Islet of Langerhans (tissue), 1 donor: Measurements from ENCODE around the gene FANCD2.
"Not testable (repeated sequence)": the region's sequence is repeated elsewhere in the genome, so short reads cannot be mapped to it uniquely, and the experiment has no call there.

Source experiments
- FAIRE-seq: peaks from one replicate; lab custom pipeline; 2011; peaks lifted over from hg19 to GRCh38; lab: Jason Lieb, UNC

FANCD2 gene

DNA sequence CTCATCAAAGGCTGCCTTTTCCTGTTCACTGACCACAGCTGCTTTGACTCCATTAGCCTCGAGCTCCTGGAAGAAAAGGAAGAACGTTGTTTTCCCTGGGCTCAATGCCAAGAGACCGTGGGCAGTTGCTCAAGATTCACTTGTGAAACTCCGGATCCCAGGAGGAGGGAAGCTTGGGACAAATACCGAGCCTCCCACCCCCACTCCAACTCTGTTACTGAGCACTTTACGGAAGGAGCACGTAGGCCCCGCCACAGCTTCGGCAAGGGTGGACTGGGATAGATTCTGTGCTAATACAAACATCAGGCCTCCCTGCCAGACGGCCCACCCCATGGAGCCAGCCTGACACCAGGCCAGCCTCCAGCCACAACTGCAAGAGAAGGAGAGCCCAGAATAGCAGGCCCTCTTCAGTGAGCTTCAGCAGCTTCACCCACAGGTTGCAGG is 10.8 kb upstream of the FANCD2 start:
- FAIRE-seq = no peak

DNA sequence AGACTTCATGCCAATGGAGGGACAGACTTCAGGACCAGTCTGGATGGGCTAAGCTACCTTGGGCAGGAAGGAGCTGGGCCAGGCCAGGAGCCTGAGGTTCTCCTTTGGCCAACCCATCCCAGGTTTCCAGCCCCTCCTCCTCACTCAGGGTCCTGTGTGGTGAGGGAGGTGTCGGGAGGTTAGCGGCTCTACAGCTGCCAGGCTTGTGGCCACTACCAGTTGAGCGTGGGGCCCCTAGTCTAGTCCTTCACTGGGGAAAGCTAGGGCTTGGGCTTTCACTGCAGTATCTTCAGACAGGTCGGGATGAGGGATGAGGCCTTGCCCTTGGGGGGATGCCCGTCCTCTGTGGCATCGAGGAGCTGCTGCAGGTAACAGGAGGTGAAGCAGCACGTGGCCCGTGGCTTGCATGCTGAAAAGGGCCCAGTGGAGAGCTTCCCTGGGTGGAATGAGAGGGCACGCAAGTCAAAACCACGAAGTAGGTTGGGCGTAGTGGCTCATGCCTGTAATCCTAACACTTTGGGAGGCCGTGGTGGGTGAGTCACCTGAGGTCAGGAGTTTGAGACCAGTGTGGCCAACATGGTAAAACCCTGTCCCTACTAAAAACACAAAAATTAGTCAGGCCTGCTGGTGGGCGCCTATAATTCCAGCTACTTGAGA is 8.5 kb upstream of the FANCD2 start:
- no peak for FAIRE-seq

DNA sequence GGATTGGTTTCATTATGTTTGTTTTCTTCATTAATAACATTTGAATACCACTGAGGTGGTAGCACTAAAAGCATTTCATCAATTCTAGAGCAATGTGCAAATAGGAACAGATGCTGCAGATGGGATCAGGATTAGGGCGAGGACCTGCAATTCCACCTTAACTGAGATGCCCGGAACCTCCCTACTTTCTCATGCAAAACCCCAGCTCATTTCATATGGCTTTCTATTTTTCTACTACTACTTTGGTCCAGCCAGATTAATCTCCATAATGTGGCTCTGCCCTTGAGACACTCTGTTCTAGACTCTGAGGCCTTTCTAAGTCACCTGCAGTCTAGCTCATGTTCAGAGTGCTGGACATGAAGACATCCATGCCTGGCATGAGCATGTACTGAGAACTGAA is 7.4 kb upstream of the FANCD2 start:
- not testable (repeated sequence) for FAIRE-seq

DNA sequence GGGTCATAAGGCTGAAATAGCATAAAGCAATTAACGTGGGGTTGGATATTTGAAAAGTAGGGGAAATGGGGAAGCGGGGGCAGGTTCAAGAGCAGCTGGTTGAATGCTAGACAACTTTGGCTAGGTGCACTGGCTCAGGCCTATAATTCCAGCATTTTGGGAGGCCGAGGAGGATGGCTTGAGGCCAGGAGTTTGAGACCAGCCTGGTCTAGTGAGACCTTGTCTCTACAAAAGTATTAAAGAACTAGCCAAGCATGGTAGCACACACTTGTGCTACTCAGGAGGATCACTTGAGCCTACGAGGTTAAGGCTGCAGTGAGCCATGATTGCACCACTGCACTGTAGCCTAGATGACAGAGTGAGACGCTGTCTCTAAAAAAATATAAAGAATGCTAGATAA is 6.9 kb upstream of the FANCD2 start:
- no peak for FAIRE-seq

DNA sequence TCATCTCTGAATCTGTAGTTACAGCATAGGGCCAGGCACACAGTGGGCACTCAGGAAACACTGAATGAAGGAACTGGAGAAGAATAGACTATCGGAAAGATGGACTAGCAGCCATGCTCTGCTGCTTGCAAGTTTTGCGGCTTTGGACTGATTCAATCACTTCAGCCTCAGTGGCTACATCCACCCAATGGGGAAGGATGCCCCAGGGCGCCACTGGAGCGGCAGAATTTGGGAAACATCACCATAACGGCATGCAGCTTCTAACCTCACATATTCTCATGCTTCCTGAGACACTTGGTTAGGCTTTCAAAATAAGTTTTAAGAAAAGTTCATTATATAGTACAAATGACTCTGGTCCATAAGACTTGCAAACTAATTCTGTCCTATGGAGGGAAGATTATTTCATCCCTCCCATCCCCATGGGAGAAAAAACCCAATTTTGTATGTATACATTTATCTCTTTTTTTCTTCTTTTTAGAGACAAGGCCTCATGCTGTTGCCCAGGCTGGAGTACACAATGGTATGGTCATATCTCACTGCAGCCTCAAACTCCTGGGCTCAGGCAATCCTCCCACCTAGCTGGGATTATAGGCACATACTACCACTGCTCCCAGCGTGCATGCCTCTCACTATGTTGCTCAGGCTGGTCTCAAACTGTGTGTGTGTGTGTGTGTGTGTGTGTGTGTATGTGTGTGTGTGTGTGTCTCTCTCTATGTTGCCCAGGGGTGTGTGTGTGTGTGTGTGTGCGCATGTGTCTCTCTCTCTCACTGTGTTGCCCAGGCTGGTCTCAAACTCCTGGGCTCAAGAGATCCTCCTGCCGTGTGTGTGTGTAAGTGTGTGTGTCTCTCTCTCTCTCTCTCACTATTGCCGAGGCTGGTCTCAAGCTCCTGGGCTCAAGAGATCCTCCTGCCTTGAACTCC is 4.1 kb upstream of the FANCD2 start:
- no peak for FAIRE-seq

DNA sequence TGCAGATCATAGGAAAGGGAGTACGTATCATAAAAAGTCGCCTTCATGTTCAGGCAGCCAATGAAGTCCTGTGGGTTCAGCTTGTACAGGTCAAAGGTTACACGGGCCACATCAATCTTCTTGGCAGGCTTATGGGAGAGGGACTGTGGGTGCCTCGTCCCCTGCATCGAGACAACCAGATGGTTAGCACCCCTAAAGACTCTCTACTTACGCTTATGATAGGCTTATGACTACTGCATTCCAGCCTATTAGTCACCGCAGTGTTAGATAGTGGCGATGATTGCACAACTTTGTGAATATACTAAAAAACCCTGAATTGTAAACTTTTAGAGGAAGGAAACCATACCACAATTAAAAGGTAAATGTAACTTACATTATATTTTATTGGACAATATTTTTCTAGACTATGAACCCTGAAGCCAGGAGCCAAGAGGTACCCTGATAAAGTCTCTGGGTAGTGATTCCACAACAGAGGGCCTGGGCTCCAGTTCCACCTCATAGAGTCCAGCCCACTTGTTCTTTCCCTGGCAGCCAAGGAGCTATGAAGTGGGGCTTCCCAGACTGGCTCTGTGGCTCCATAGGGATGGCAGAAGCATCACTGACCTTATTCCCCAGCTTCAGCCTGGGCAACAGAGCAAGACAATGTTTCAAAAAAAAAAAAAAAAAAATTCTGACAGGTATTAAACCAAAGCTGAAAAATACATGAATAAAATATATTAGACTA is 2.5 kb upstream of the FANCD2 start:
- FAIRE-seq = no peak

DNA sequence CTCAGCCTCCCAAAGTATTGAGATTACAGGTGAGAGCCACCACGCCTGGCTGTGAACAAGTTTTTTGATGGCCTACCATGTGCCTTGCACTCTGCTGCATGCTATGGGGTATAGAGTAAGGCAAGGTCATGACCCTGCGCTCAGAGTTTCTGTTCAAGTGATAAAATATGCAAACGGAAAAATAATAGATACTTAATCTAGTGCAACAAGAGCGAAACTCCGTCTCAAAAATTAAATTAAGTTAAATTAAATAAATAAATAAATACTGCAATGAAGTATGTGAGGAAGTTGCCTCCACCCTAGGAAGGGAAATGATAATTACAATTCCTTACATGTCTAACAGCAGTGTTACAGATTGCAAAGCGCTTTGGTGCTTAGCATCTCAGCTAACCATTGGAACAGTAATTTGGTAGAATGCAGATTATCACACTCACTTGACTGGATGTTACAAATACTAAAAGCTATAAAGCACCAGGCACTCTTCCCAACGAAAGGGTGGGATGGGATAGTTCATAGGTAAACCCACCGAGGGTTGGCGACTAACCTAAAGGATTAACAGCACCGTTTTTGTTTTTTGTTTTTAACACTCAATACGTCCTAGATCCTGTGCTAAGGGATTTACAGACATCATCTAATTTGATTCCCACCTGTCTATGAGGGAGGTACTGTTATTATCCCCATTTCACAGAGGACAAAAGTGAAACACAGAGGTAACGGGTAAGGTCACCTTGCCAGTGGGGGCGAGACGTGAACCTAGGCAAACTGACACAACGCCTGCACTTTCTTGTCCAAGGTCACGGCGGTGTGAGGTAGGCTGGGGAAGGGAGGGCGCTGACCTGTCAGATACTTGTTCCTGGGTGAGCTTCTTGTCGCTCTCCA is 793 bp upstream of the FANCD2 start:
- no peak for FAIRE-seq

DNA sequence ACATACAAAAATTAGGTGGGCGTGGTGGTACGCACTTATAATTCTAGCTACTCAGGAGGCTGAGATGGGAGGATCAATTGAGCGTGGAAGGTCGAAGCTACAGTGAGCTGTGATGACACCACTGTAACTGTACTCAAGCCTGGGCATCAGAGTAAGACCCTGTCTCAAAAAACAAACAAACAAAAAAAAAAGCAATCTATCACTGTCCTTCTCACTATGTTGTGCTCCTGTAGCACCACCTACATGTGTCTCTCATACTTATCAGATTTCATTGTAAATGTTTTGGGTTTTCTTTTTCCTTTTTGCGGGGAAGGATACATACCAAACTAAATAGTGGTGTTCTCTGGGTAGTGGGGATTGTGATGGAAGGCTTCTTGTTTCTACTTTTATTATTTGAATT is 14.8 kb downstream of the FANCD2 start:
- no peak for FAIRE-seq

DNA sequence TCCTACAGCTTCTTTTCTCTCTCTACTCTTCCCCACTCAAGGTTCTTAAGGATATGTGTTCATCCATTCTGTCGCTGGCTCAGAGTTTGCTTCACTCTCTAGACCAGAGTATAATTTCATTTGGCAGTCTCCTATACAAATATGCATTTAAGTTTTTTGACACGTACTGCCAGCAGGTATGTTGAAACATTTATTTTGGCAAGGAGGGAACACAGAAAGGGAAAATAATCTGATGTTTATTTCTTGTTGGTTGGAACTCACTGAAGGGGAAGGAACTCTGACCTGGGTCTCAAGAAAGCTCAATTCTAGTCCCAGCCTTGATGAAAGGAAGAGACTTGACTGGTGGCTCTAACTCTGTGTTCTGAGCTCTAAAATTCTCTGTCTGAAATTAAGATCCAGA is 21.6 kb downstream of the FANCD2 start:
- no peak for FAIRE-seq

DNA sequence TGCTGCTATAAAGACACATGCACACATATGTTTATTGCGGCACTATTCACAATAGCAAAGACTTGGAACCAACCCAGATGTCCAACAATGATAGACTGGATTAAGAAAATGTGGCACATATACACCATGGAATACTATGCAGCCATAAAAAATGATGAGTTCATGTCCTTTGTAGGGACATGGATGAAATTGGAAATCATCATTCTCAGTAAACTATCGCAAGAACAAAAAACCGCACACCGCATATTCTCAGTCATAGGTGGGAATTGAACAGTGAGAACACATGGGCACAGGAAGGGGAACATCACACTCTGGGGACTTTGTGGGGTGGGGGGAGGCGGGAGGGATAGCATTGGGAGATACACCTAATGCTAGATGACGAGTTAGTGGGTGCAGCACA is 26.8 kb downstream of the FANCD2 start:
- not testable (repeated sequence) for FAIRE-seq

DNA sequence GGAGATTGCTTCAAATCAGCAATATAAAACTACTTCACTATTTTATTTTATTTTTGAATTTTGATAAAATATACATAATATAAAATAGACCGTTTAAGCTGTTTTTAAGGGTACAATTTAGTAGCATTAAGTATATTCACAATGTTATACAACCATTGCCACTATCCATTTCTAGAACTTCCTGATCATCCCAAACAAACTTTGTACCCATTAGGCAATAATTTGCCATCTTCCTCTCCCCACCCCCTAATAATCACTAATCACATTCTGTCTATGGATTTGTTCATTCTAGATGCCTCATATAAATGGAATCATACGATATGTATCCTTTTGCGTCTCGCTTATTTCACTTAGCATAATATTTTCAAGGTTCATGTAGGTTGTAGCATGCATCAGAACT is 28.9 kb downstream of the FANCD2 start:
- no peak for FAIRE-seq

DNA sequence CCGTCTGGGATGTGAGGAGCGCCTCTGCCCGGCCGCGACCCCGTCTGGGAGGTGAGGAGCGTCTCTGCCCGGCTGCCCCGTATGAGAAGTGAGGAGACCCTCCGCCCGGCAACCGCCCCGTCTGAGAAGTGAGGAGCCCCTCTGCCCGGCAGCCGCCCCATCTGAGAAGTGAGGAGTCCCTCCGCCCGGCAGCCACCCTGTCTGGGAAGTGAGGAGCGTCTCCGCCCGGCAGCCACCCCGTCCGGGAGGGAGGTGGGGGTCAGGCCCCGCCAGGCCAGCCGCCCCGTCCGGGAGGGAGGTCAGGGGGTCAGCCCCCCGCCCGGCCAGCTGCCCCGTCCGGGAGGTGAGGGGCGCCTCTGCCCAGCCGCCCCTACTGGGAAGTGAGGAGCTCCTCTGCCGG is 43.8 kb downstream of the FANCD2 start:
- FAIRE-seq = not testable (repeated sequence)

DNA sequence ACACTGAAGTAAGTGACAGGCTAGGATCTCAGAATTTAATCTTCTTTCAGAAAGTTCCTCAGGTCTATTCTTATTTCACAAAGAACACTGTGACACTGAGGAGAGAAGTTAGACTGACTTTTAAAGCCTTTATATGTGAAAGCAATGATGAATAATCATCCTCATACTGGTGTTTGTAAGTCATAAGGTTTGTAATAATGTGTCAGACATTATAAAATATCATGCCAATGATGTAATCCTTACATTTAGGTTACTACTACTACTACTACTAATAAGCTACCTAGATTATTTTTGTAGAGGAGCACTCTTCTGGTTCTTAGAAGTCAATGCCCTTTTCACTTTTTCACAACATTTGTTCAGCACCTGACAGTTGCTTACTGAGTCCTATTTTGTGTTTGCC is 48.4 kb downstream of the FANCD2 start:
- FAIRE-seq = no peak

DNA sequence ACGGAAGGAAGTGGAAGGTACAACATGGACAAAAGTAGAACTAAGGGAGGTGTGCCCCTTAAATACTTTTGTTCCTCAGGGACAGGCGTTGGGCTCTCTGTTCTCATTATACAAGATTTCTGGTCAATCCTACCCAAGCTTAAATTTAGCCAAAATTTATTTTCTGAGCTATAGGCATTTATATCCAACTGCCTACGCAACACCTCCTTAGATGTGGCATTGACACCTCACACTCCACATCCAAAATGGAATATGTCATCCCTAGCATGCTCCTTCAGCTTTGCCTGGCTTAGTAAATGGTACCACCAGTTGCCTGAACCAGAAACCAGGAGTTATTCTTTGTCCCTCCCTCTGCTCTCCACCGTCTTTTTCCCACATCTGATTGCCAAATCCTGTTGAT is 55.6 kb downstream of the FANCD2 start:
- FAIRE-seq = no peak

DNA sequence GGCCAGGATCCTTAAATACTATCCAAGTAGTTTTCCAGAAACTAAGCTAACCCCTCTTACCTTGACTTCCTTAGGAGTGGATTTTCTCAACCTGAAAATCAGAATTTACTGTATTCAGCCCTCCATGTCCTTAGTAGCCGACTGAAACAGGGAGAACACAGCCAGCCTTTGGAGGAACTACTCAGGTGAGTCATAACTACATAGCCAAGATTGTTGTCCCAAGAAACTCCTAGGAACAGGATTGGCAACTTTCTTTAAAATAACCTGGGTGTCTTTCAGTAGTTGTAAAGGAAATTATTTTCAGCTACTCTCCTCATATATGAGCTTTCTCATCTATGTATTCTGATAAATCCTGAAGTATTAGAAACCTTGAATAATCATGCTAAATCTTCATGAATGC is 59.5 kb downstream of the FANCD2 start:
- FAIRE-seq = no peak

DNA sequence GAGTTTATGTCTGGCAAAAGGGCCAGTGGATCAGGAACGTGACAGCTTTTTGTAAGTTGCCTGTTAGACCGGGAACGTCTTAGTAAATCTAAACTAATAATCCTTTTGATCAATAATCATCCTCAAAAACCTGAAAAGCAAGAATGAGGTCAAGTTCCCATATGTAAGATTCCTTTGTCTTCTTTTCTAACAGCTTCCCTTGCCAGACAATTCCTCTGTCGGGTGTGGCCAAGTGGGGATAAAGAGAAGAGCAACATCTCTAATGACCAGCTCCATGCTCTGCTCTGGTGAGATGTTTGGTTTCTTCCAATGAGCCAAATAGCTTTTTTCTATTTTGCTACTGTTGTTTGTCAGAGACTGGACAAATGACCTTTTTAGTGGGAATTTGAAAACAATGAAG is 62.0 kb downstream of the FANCD2 start:
- no peak for FAIRE-seq

DNA sequence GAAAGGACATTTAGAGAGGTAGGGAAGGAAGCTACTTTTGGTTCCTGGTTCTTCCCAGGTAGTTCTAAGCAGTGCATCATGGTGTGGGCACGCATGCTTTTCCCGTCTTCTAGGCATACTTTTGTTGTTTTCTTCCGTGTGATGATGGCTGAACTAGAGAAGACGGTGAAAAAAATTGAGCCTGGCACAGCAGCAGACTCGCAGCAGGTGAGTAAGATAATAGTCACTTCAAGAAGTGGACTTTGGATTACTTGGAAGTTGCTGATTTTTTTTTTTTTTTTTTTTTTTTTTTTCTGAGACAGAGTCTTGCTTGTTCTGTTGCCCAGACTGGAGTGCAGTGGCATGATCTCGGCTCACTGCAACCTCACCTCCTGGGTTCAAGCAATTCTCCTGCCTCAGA is 63.9 kb downstream of the FANCD2 start:
- FAIRE-seq = no peak

DNA sequence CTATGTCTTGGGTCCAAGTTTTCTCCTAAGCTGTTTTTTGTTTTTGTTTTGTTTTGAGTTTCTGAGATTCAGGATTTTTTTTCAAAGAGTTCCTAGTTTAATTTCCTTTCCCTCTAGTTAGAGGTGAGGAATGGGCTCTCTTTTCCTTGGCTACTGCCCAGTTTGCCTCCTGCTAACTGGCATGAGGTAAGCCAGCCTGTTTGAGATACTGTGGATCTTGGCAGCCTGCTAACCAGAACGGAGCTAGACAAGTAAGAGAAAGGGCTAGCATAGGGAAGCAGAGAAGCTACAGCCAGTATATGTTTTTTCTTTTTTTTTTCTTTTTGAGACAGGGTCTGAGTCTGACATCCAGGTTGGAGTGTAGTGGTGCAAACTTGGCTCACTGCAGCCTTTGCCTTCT is 64.5 kb downstream of the FANCD2 start:
- FAIRE-seq = not testable (repeated sequence)

DNA sequence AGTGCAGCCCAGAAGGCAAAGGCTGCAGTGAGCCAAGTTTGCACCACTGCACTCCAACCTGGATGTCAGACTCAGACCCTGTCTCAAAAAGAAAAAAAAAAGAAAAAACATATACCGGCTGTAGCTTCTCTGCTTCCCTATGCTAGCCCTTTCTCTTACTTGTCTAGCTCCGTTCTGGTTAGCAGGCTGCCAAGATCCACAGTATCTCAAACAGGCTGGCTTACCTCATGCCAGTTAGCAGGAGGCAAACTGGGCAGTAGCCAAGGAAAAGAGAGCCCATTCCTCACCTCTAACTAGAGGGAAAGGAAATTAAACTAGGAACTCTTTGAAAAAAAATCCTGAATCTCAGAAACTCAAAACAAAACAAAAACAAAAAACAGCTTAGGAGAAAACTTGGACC is 65.2 kb downstream of the FANCD2 start:
- FAIRE-seq = not testable (repeated sequence)

DNA sequence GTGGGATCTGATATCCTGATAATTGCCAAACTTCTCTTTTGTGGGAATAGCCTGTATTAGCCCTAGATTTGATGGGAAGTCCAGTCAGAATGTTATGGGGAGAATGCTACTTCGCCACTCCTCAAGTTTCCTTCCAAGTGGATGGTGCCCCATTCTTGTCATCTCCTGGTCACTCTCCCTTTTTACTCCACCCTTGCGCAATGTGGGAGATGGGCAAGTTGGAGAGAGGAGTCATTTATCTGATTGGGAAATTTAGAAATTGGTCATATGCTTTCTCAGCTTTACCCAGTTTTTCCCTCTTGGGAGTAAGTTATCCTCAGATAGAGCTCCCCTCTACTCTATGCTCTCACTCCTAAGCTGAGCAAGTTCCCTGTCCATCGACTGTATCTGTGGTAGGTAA is 67.4 kb downstream of the FANCD2 start:
- FAIRE-seq = no peak

DNA sequence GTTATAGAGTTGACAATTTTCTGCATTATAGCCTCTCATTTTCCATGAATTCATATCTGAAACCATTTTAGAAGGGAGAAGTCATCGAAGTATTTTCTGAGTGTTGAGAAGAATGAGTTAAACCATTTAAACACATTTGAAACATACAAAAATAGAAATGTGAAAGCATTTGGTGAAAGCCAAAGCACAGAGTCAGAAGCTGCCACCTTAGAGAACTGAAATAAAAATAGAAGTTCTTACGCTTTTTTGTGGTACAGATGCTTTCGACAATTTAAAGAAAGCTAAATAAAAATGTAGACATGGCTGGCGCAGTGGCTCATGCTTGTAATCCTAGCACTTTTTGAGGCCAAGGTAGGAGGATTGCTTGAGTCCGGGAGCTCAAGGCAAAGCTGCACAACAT is 72.8 kb downstream of the FANCD2 start:
- no peak for FAIRE-seq

DNA sequence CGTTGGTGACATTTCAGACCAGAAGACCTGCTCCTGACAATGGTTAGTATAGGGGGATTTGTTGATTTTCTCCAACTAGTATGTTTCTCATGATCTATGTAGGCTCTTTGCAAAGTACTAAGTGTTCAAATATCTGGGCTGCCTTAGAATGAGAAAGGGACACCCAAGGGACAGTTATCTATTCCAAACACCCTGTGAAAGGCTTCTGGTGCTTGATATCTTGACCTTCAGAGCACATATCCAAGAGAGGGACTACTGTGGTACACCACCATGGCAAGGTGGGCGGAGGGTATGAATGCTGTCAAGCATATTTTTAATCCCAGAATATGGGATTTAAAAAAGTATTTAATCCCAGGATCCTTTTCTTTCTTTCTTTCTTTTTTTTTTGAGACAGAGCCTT is 80.7 kb downstream of the FANCD2 start:
- FAIRE-seq = no peak
